Ishikawa (cell line): ENCODE measurements around the gene KCNH2.

ENCODE experiments used
- CEBPB ChIP-seq: IDR thresholded peaks from 2 replicates; pipeline ENCODE4 v1.6.1; 2012
- CREB1 ChIP-seq: IDR thresholded peaks from 2 replicates; pipeline ENCODE4 v1.6.1; 2012; ENCODE audit warnings: low read depth
- EGR1 ChIP-seq: IDR thresholded peaks from 2 replicates; pipeline ENCODE4 v1.6.1; 2012
- EP300 ChIP-seq: IDR thresholded peaks from 2 replicates; pipeline ENCODE4 v1.6.1; 2012; ENCODE audit warnings: borderline replicate concordance
- FOXM1 ChIP-seq: IDR thresholded peaks from 2 replicates; pipeline ENCODE4 v1.6.1; 2012; ENCODE audit warnings: low read depth, borderline replicate concordance
- NFIC ChIP-seq: IDR thresholded peaks from 2 replicates; pipeline ENCODE4 v1.6.1; 2012
- RAD21 ChIP-seq: IDR thresholded peaks from 2 replicates; pipeline ENCODE4 v1.6.1; 2012; ENCODE audit warnings: low read depth
- TAF1 ChIP-seq: IDR thresholded peaks from 2 replicates; pipeline ENCODE4 v1.6.1; 2012; ENCODE audit warnings: low read depth, mild to moderate bottlenecking
- TCF12 ChIP-seq: IDR thresholded peaks from 2 replicates; pipeline ENCODE4 v1.6.1; 2012; ENCODE audit warnings: low read depth
- TEAD4 ChIP-seq: IDR thresholded peaks from 2 replicates; pipeline ENCODE4 v1.6.1; 2012
- YY1 ChIP-seq: IDR thresholded peaks from 2 replicates; pipeline ENCODE4 v1.6.1; 2012; ENCODE audit warnings: low read depth
- ZBTB7A ChIP-seq: IDR thresholded peaks from 2 replicates; pipeline ENCODE4 v1.6.1; 2012; ENCODE audit warnings: low read depth
- TF ChIP-seq, protein P1 (sequence below): IDR thresholded peaks from 2 replicates; pipeline ENCODE4 v1.6.1; 2012
- TF ChIP-seq, protein P2 (sequence below): IDR thresholded peaks from 2 replicates; pipeline ENCODE4 v1.6.1; 2012; ENCODE audit warnings: low read depth, mild to moderate bottlenecking
- TF ChIP-seq, protein P3 (sequence below): IDR thresholded peaks from 2 replicates; pipeline ENCODE4 v1.6.1; 2012

Gene KCNH2

DNA sequence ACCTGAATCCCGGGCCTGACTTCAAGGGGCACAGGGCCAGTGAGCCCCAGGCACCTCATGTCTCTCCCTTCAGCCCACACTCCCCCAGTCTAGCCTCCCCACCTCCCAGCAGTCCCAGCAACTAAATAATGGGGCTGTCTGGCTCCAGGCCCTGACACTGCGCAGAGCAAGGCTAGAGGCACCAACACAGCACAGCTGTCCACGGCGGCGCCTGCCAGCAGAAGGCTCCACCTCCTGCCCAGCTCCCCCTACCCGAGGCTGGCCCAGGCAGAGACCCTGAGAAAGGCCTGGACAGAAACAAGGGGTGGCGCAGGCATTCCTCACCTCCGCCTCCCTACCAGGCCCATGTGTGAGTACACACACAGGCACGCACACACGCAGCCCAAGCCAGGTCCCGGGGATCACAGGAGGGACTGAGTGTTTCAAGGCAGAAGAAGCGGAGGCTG lies 6.1 kb downstream of the KCNH2 start:
- TF ChIP-seq, protein P1, sequence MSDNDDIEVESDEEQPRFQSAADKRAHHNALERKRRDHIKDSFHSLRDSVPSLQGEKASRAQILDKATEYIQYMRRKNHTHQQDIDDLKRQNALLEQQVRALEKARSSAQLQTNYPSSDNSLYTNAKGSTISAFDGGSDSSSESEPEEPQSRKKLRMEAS, result no peak
- TF ChIP-seq TEAD4 (no peak), FOXM1 (no peak), TAF1 (no peak), YY1 (no peak), RAD21 (no peak), ZBTB7A (no peak), EP300 (no peak), EGR1 (no peak), TCF12 (no peak), CEBPB (no peak), CREB1 (no peak), NFIC (no peak)
- TF ChIP-seq, protein P2, sequence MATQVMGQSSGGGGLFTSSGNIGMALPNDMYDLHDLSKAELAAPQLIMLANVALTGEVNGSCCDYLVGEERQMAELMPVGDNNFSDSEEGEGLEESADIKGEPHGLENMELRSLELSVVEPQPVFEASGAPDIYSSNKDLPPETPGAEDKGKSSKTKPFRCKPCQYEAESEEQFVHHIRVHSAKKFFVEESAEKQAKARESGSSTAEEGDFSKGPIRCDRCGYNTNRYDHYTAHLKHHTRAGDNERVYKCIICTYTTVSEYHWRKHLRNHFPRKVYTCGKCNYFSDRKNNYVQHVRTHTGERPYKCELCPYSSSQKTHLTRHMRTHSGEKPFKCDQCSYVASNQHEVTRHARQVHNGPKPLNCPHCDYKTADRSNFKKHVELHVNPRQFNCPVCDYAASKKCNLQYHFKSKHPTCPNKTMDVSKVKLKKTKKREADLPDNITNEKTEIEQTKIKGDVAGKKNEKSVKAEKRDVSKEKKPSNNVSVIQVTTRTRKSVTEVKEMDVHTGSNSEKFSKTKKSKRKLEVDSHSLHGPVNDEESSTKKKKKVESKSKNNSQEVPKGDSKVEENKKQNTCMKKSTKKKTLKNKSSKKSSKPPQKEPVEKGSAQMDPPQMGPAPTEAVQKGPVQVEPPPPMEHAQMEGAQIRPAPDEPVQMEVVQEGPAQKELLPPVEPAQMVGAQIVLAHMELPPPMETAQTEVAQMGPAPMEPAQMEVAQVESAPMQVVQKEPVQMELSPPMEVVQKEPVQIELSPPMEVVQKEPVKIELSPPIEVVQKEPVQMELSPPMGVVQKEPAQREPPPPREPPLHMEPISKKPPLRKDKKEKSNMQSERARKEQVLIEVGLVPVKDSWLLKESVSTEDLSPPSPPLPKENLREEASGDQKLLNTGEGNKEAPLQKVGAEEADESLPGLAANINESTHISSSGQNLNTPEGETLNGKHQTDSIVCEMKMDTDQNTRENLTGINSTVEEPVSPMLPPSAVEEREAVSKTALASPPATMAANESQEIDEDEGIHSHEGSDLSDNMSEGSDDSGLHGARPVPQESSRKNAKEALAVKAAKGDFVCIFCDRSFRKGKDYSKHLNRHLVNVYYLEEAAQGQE, result no peak
- TF ChIP-seq, protein P3, sequence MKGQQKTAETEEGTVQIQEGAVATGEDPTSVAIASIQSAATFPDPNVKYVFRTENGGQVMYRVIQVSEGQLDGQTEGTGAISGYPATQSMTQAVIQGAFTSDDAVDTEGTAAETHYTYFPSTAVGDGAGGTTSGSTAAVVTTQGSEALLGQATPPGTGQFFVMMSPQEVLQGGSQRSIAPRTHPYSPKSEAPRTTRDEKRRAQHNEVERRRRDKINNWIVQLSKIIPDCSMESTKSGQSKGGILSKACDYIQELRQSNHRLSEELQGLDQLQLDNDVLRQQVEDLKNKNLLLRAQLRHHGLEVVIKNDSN, result no peak

DNA sequence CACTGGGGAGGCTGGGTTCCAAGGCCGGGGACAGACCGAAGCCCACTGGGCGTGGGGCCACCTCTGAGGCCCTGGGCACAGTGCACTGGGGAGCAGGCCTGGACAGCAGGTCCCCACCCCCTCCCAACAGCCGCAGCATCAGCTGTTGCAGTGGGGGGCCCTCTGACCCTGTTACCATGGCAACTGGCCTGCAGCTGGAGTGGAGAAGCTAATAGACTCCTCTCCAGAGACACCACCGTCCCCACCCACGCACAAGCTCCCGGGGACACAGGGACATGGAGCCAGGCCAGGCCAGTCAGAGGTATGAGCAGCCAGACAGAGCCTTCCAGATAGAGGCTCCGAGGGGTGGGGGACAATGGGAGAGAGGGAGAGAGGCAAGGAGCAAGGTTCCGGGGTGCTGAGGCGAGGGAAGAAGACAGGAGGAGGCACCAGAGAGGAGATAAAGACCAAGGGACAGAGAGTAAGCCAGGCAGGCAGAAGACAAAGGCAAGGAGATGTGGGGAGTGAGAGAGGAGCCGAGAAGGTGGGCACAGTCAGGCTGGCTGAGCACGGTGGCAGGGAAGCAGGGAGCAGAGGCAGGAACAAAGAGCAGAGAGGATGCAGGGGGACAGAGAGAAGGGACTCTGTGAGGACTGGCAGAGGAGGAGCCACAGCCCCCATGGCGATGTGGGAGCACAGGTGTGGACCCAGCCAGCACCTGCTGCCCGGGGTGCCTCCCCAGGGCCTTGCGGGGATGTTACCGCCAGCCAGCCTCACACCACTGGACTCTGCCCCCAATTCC lies 6.7 kb downstream of the KCNH2 start:
- TF ChIP-seq NFIC (no peak), YY1 (no peak), TEAD4 (no peak), EGR1 (no peak), ZBTB7A (no peak), FOXM1 (no peak), CEBPB (no peak)
- TF ChIP-seq, protein P1, result no peak
- TF ChIP-seq, protein P2, result no peak

DNA sequence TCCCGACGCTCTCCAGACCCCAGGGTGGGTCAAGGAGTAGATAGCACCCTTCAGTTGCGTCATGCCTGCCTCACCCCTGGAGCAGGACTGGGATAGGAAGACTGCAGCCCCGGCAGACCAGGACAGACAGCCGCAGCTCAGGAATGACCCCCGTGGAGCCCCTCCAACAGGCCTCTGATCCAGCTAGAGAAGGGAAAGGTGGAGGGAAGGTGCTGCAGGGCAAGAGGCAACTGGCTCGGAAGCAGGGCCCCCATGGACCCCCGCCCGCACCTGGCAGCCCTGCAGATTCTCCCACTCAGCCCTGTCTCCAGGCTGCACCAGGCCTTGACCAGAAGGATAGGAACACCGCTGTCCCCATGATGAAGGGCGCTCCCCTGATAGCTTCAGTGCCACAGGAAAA lies 7.7 kb downstream of the KCNH2 start:
- TF ChIP-seq, protein P2, result no peak
- TF ChIP-seq, protein P3, result no peak
- no peak for TF ChIP-seq CEBPB
- TF ChIP-seq TCF12, result no peak
- no peak for TF ChIP-seq ZBTB7A

DNA sequence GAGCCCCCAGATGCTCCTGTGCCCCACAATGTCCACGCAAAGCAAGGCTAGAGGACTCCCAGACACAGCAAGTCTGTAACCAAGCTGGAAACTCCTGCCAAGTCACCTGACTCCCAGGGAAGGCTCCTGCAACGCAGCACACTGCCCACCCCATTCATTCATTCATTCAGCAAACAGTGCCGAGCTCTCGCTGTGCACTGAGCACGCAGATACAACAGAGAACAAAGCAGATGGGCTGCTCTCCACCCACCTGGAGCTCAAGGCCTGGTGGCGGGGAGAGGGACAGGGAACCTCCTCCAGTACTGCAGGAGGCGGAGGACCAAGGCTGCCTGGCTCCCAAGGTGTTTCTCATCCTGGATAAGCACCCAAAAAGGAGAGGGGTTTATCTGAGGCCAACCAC lies 8.6 kb downstream of the KCNH2 start:
- no peak for TF ChIP-seq NFIC
- TF ChIP-seq TEAD4, result no peak
- TF ChIP-seq CREB1, result no peak
- TF ChIP-seq TAF1, result no peak
- TF ChIP-seq EGR1, result no peak
- TF ChIP-seq FOXM1, result no peak
- no peak for TF ChIP-seq RAD21
- TF ChIP-seq ZBTB7A, result no peak

DNA sequence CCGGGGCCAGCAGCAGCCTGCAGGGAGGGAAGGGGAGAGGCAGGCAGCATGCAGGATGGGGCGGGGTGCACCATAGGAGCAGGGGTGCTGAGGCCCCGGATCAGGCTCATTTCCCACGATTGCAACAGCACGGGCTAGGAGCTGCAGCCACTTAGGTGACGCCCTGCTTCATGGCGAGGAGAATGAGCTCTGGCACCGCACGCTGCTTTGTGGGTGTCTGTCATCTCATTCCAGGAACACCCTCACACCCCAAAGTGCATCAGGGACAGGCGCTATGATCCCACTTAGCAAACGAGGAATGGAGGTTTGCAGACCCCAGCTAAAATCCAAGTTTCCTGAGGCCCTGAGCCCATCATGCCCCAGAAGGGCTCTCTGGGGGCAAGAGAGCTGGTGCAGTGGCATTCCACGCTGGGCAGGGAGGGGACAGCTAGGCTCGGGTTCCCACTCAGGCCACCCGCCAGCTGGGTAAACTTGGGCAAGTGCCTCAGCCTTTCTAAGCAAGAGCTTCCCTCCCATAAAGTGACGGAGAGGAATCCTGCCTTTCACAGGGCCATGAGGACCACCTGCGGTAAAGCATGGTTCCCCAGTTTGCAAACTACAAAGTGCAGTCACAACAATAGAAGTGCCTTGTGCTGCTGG lies 9.3 kb downstream of the KCNH2 start:
- TF ChIP-seq, protein P3, result no peak
- no peak for TF ChIP-seq ZBTB7A
- no peak for TF ChIP-seq CREB1
